Psoas muscle (tissue), 8 donors: Measurements from ENCODE around the gene KLHL36. TPM values are rescaled to one million over a fixed set of nuclear protein-coding genes. Genes with fewer than 3 reads are reported as not detected.

Experiments
- ATAC-seq, 4 donors: fragments of 200-7000 bp; cut with Tn5 transposase; one replicate each; pipeline ENCODE4 v1.9.1; 2020; ENCODE audit warnings: moderate library complexity in 3 of 4, mild to moderate bottlenecking in 2 of 4
- DNase-seq, 2 donors: peaks; one replicate each; pipeline ENCODE4 v3.0.0-alpha.2; 2020
- H3K27ac ChIP-seq: fragments of 200-600 bp; one replicate; pipeline ENCODE4 v1.8.0; 2022
- H3K27me3 ChIP-seq, 3 donors: fragments of 200-600 bp in 1 of 3; one replicate each; pipeline versions ENCODE4 v1.6.1 to v1.8.0; 2013 to 2022; ENCODE audit warnings: low read length in 2 of 3, mild to moderate bottlenecking in 2 of 3, moderate library complexity in 1 of 3; ENCODE audit not compliant: insufficient read depth in 3 of 3
- H3K36me3 ChIP-seq, 2 donors: fragments of 200-600 bp in 1 of 2; one replicate each; pipeline versions ENCODE4 v1.6.1 to v1.8.0; 2013 to 2022; ENCODE audit warnings: low read depth in 1 of 2, mild to moderate bottlenecking in 1 of 2, moderate library complexity in 1 of 2; ENCODE audit not compliant: insufficient read depth in 1 of 2
- H3K4me1 ChIP-seq: fragments of 200-600 bp; one replicate; pipeline ENCODE4 v1.8.0; 2022
- H3K4me3 ChIP-seq: fragments of 200-600 bp; one replicate; pipeline ENCODE4 v1.8.0; 2022; ENCODE audit warnings: mild to moderate bottlenecking
- H3K9me3 ChIP-seq: fragments of 200-600 bp; one replicate; pipeline ENCODE4 v1.8.0; 2022
- WGBS, 3 donors: extraction: QIAGEN DNeasy Blood & Tissue Kit; methylation state at CpG; one replicate each; pipeline versions ENCODE4 v1.1.6 to v1.1.7; 2013; 5-methylcytosine and 5-hydroxymethylcytosine counted together
- intact Hi-C, 2 donors: fragments of 100-400 bp; cut with DNase I; formaldehyde crosslinking; loops; one replicate each; pipeline versions ENCODE4 v1.11.0 to v1.14.2; 2022
- polyA plus RNA-seq, 3 donors: library from polyadenylated mRNA; stranded (reverse); fragments of 200-250 nt; gene quantifications; one replicate each; pipeline ENCODE4 v1.2.3, GENCODE V29; 2013
- total RNA-seq, 4 donors: library from RNA; stranded (reverse); fragmentation: NEBNext Ultra II Directional in 2 of 4; extraction: Animal tissue kit (Norgen Biotek cat#: 25700) in 2 of 4; gene quantifications; one replicate each; pipeline versions ENCODE4 v1.2.1 to v1.2.4, GENCODE V29; 2021 to 2023
- TF ChIP-seq, protein P1 (sequence below): fragments of 200-600 bp; IDR thresholded peaks from one replicate; pipeline ENCODE4 v1.8.0; 2022; ENCODE audit warnings: antibody characterized with exemption
- donor health status: healthy with polysubstance abuse.
- donor health status: DM: no; HTN: no; CAD: no; lungs with moderate emphysema.
- donor health status: Bipolar disorder and iron deficiency.
- donor health status: healthy.
- donor health status: DM: yes; HTN: yes; CAD: no.
- donor health status: DM: no; HTN: no; CAD: no.
- donor health status: DM: no; HTN: no; CAD: no.
- donor health status: DM: yes; HTN: yes; CAD: no.

KLHL36 gene
- total and polyA plus RNA-seq, 7 donors, result 5.9 to 19.3 (median 13.1) TPM

DNA sequence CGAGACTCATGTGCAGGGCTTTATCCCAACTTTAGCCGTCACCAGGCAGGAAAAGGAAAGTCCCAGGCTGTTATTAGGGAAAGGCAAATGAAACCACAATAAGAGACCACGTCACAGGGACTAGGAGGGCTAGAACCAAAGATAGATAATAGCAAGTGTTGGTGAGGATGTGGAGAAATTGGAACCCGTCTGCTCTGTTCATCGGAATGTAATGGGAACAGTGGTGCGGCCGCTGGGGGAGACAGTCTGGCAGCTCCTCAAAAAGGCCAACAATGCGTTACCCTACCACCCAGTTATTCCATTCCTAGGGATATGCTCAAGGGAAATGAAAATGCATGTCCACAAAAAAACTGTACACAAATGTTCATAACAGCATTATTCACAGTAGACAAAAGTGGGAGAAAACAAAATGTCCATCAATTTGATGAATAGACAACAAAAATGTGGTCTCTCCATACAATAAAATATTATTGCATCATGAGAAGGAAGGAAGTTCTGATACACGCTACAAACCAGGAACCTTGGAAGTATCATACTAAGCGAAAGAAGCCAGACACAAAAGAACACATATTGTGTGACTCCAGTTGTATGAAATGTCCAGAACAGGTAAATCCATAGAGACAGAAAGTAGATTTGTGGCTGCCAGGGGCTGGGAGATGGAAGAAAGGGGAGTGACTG, 32.0 kb downstream of the KLHL36 start:
- Histone ChIP-seq H3K27ac (no peak overlapping the region), H3K4me1 (no peaks in the 10 kb centered on the region), H3K4me3 (no peak overlapping the region), H3K9me3 (no peaks in the 10 kb centered on the region), H3K36me3 (no peaks in the 10 kb centered on the region), H3K27me3 (peaks cover 0 to 18% (median 0%) of the 10 kb centered on the region in 3 donors)
- DNase-seq (no peak), ATAC-seq (no peak)
- TF ChIP-seq, protein P1, sequence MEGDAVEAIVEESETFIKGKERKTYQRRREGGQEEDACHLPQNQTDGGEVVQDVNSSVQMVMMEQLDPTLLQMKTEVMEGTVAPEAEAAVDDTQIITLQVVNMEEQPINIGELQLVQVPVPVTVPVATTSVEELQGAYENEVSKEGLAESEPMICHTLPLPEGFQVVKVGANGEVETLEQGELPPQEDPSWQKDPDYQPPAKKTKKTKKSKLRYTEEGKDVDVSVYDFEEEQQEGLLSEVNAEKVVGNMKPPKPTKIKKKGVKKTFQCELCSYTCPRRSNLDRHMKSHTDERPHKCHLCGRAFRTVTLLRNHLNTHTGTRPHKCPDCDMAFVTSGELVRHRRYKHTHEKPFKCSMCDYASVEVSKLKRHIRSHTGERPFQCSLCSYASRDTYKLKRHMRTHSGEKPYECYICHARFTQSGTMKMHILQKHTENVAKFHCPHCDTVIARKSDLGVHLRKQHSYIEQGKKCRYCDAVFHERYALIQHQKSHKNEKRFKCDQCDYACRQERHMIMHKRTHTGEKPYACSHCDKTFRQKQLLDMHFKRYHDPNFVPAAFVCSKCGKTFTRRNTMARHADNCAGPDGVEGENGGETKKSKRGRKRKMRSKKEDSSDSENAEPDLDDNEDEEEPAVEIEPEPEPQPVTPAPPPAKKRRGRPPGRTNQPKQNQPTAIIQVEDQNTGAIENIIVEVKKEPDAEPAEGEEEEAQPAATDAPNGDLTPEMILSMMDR, result no peak
- WGBS, 3 donors, result 80 to 84% (median 83%) methylated on average over 10 of the region's 10 CpGs
- intact Hi-C loops, result no loop called here

DNA sequence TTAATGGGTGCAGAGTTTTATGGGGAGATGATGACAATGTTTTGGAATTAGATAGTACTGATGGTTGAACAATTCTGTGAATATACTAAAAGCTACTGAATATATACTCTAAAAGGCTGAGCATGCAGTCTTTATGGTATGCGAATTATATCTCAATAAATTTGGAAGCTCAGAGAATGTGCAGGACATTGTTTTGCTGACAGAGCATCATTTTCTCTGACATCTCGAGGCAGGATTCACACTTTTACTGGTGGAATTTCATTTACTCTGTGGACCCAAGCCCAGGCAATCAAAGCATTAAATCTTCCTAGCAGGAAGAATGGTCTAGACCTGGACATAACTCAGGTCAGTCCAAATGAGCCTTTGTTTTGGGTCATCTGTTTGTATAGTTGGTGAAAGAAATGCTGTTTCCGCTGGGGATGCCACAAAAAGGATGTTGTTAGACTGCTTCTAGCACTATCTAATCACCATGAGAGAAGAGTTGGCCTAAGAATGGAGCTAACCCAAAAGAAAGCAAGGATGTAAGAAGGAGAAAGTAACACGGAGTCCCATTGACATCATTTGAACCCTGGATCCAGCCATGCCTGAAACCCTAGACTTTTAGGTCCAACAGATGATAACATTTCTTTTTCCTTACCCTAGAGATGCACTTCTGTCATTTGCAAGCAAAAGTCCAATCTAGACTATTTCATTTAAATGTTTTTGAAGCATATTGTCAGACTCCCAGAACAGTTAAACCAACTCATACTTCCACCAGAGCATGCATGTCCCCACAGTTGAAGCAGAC, 32.7 kb downstream of the KLHL36 start:
- DNase-seq, result no peak
- Histone ChIP-seq H3K4me3 (no peak overlapping the region), H3K4me1 (no peaks in the 10 kb centered on the region), H3K36me3 (no peaks in the 10 kb centered on the region), H3K9me3 (no peaks in the 10 kb centered on the region), H3K27ac (no peak overlapping the region), H3K27me3 (peaks cover 0 to 18% (median 0%) of the 10 kb centered on the region in 3 donors)
- 91 to 95% (median 94%) methylated on average over 4 of the region's 4 CpGs for WGBS, 3 donors
- intact Hi-C loops, result no loop called here
- no peak for ATAC-seq
- TF ChIP-seq, protein P1, result no peak

DNA sequence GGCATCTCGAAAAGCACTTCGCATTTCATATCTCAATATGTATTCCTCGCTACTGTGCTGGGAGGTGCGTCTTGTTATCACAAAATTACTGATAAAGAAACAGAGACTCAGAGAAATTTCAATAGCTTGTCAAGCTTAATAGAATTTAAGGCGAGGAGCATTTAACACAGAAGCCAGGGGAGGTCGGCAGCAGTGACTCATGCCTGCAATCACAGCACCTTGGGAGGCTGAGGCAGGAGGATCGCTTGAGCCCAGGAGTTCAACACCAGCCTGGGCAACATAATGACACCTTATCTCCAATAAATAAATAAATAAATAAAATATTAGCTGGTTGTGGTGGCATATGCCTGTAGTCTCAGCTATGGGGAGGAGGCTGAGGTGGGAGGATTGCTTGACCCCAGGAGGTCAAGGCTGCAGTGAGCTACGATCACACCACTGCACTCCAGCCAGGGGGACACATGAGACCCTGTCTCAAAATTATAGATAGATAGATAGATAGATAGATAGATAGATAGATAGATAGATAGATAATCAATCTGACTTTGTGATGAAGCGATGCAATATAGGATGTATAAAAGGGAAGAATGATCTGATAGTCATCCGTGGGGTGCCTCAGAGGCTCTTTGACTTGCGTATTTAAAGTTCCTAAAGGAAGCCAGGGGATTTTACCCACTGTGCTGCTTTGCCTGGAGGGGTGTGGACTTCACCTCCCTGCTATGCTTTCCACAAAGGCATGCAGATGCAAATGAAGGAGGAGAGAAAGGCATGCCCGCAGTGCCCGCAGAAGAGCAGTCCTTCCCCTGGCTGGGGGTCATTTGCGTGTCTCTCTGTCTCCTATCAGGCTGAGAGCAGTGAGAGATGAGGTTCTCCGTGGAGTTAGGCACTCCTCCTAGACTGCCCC, 35.6 kb downstream of the KLHL36 start:
- ATAC-seq (no peak), DNase-seq (no peak)
- WGBS, 3 donors, result 67 to 72% (median 72%) methylated on average over 15 of the region's 15 CpGs
- TF ChIP-seq, protein P1, result no peak
- Histone ChIP-seq H3K9me3 (no peaks in the 10 kb centered on the region), H3K4me1 (no peaks in the 10 kb centered on the region), H3K27ac (no peak overlapping the region), H3K27me3 (peaks cover 0 to 4% (median 0%) of the 10 kb centered on the region in 3 donors), H3K36me3 (no peaks in the 10 kb centered on the region), H3K4me3 (no peak overlapping the region)
- intact Hi-C loops, result no loop called here

DNA sequence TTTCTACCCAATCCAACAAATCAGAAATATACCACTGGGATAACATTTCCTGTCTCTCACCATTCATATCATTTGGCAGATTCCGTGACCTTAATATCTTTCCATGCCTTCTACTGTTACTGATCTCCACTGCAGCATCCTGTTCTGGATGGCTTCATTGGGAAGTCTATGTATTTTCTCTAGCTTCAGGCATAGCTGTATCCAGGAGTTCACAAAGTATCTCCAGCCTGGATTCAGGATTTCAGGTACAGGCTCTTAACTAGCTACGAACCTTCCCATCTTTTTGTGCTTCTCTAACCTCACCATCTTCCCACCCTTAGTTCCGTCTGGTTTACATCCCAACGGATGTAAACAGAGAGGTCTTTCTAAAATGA, 36.3 kb downstream of the KLHL36 start:
- DNase-seq (no peak), ATAC-seq (no peak)
- Histone ChIP-seq H3K4me1 (no peaks in the 10 kb centered on the region), H3K4me3 (no peak overlapping the region), H3K36me3 (no peaks in the 10 kb centered on the region), H3K27me3 (peaks cover 0 to 4% (median 0%) of the 10 kb centered on the region in 3 donors), H3K9me3 (no peaks in the 10 kb centered on the region), H3K27ac (no peak overlapping the region)
- WGBS, 3 donors, result 90 to 94% (median 93%) methylated on average over 4 of the region's 4 CpGs
- TF ChIP-seq, protein P1, result no peak
- intact Hi-C loops, result no loop called here
